CD4-positive, alpha-beta T cell treated with Interleukin-4 for 1 hour (primary cell): ENCODE results near the gene ZBTB21.

ENCODE experiments used
- DNase-seq, 2 donors: peaks; one replicate each; pipeline ENCODE4 v3.0.0-alpha.2; 2020 to 2022

Gene ZBTB21

GRCh38 chr21:42009831-42010506 lies at the start of gene ZBTB21:
Gene ZBTB21, minus strand, starts transcription at chr21:42010360. Its CDS starts 16,265 bp downstream, at chr21:41994095.
- peak; percentile 98 for DNase-seq

GRCh38 chr21:42059721-42060120 lies 49.6 kb upstream of the ZBTB21 start:
- no peak for DNase-seq

- DNase-seq = no peak
Measured at GRCh38 chr21:42059141-42059540, 49.0 kb upstream of the ZBTB21 start.

GRCh38 chr21:42058631-42059111 lies 48.5 kb upstream of the ZBTB21 start:
- DNase-seq = no peak

- DNase-seq = no peak
Measured at GRCh38 chr21:42057851-42058437, 47.8 kb upstream of the ZBTB21 start.

GRCh38 chr21:42056996-42057689 lies 47.0 kb upstream of the ZBTB21 start:
- no peak for DNase-seq

- no peak for DNase-seq
Measured at GRCh38 chr21:42056468-42056867, 46.3 kb upstream of the ZBTB21 start.

GRCh38 chr21:42055425-42055824 lies 45.3 kb upstream of the ZBTB21 start:
- DNase-seq = no peak

- DNase-seq = no peak
Measured at GRCh38 chr21:42051788-42052187, 41.6 kb upstream of the ZBTB21 start.

GRCh38 chr21:42049578-42050430 lies 39.6 kb upstream of the ZBTB21 start:
- DNase-seq = no peak

GRCh38 chr21:42048870-42049577 lies 38.9 kb upstream of the ZBTB21 start:
- DNase-seq = no peak

GRCh38 chr21:42047821-42048613 lies 37.9 kb upstream of the ZBTB21 start:
- no peak for DNase-seq

- DNase-seq = no peak
Measured at GRCh38 chr21:42044871-42045495, 34.8 kb upstream of the ZBTB21 start.

- no peak for DNase-seq
Measured at GRCh38 chr21:42043961-42044360, 33.8 kb upstream of the ZBTB21 start.

GRCh38 chr21:42043201-42043895 lies 33.2 kb upstream of the ZBTB21 start:
- DNase-seq = no peak

GRCh38 chr21:42042651-42043050 lies 32.5 kb upstream of the ZBTB21 start:
- DNase-seq = no peak

- DNase-seq = no peak
Measured at GRCh38 chr21:42041711-42042110, 31.6 kb upstream of the ZBTB21 start.

- DNase-seq = no peak
Measured at GRCh38 chr21:42041246-42041645, 31.1 kb upstream of the ZBTB21 start.

GRCh38 chr21:42040411-42041180 lies 30.4 kb upstream of the ZBTB21 start:
- no peak for DNase-seq
